H9 (cell line): ENCODE measurements around the gene MUC21. TPM values are rescaled to one million over a fixed set of nuclear protein-coding genes. Genes with fewer than 3 reads are reported as not detected.

ENCODE experiments used
- DNase-seq: peaks from one replicate; pipeline ENCODE4 v3.0.0-alpha.2; 2017
- H2AFZ ChIP-seq: one replicate; pipeline ENCODE4 v1.6.1; 2013; ENCODE audit warnings: mild to moderate bottlenecking, low read length, control low read depth, moderate library complexity
- H2AK5ac ChIP-seq: 2 replicates; pipeline ENCODE4 v1.6.1; 2013; ENCODE audit warnings: low read length, control low read depth, mixed read lengths; ENCODE audit not compliant: insufficient read length
- H2BK120ac ChIP-seq: one replicate; pipeline ENCODE4 v1.6.1; 2013; ENCODE audit warnings: low read depth, mild to moderate bottlenecking, low read length, control low read depth, inconsistent platforms; ENCODE audit not compliant: poor library complexity, severe bottlenecking
- H2BK12ac ChIP-seq: 2 replicates; pipeline ENCODE4 v1.6.1; 2013; ENCODE audit warnings: low read length, control low read depth, mixed read lengths, low read depth; ENCODE audit not compliant: insufficient read length
- H2BK15ac ChIP-seq: 2 replicates; pipeline ENCODE4 v1.6.1; 2013; ENCODE audit warnings: low read depth, low read length, control low read depth
- H2BK20ac ChIP-seq: one replicate; pipeline ENCODE4 v1.6.1; 2013; ENCODE audit warnings: low read depth, mild to moderate bottlenecking, low read length, control low read depth, inconsistent platforms; ENCODE audit not compliant: poor library complexity, severe bottlenecking
- H2BK5ac ChIP-seq: 2 replicates; pipeline ENCODE4 v1.6.1; 2013; ENCODE audit warnings: low read length, control low read depth, mixed read lengths; ENCODE audit not compliant: insufficient read length
- H3K14ac ChIP-seq: 2 replicates; pipeline ENCODE4 v1.6.1; 2013; ENCODE audit warnings: low read length, control low read depth; ENCODE audit not compliant: insufficient read depth
- H3K18ac ChIP-seq: 2 replicates; pipeline ENCODE4 v1.6.1; 2013; ENCODE audit warnings: low read depth, mild to moderate bottlenecking, mixed read lengths, low read length, control low read depth; ENCODE audit not compliant: insufficient read length
- H3K23ac ChIP-seq: 2 replicates; pipeline ENCODE4 v1.6.1; 2013; ENCODE audit warnings: low read length, control low read depth, mixed read lengths, low read depth; ENCODE audit not compliant: insufficient read length
- H3K23me2 ChIP-seq: 2 replicates; pipeline ENCODE4 v1.6.1; 2013; ENCODE audit warnings: low read depth, mild to moderate bottlenecking, mixed read lengths, low read length, control low read depth; ENCODE audit not compliant: insufficient read length, poor library complexity, severe bottlenecking
- H3K27ac ChIP-seq: 2 replicates; pipeline ENCODE4 v1.5.1; 2013; ENCODE audit warnings: low read length, control low read depth, mixed read lengths, low read depth; ENCODE audit not compliant: insufficient read length
- H3K27me3 ChIP-seq: 2 replicates; pipeline ENCODE4 v1.6.1; 2013; ENCODE audit warnings: low read length, control low read depth, inconsistent platforms; ENCODE audit not compliant: insufficient read depth
- H3K4ac ChIP-seq: 2 replicates; pipeline ENCODE4 v1.6.1; 2013; ENCODE audit warnings: low read depth, mild to moderate bottlenecking, control low read depth, inconsistent platforms, low read length, moderate library complexity
- H3K4me1 ChIP-seq: 2 replicates; pipeline ENCODE4 v1.6.1; 2013; ENCODE audit warnings: low read length, control low read depth, inconsistent platforms; ENCODE audit not compliant: insufficient read depth
- H3K4me2 ChIP-seq: 2 replicates; pipeline ENCODE4 v1.6.1; 2013; ENCODE audit warnings: low read length, control low read depth, mixed read lengths; ENCODE audit not compliant: insufficient read length, insufficient read depth
- H3K56ac ChIP-seq: 2 replicates; pipeline ENCODE4 v1.6.1; 2013; ENCODE audit warnings: low read depth, mild to moderate bottlenecking, mixed read lengths, low read length, control low read depth; ENCODE audit not compliant: insufficient read length
- H3K79me1 ChIP-seq: 2 replicates; pipeline ENCODE4 v1.6.1; 2013; ENCODE audit warnings: low read depth, mild to moderate bottlenecking, moderate library complexity, low read length, control low read depth, inconsistent platforms; ENCODE audit not compliant: insufficient read depth, poor library complexity, severe bottlenecking
- H3K79me2 ChIP-seq: 2 replicates; pipeline ENCODE4 v1.6.1; 2013; ENCODE audit warnings: low read length, control low read depth, inconsistent platforms; ENCODE audit not compliant: insufficient read depth
- H3K9ac ChIP-seq: 2 replicates; pipeline ENCODE4 v1.6.1; 2013; ENCODE audit warnings: low read length, control low read depth, mixed read lengths; ENCODE audit not compliant: insufficient read length; ENCODE audit errors: extremely low read depth
- H3K9me3 ChIP-seq: one replicate; pipeline ENCODE4 v1.6.1; 2013; ENCODE audit warnings: low read depth, low read length, inconsistent platforms; ENCODE audit not compliant: control insufficient read depth
- H3T11ph ChIP-seq: one replicate; pipeline ENCODE4 v1.6.1; 2013; ENCODE audit warnings: mild to moderate bottlenecking, low read length, control low read depth, inconsistent platforms
- H4K20me1 ChIP-seq: one replicate; pipeline ENCODE4 v1.6.1; 2013; ENCODE audit not compliant: control insufficient read depth, insufficient read length, insufficient read depth
- H4K5ac ChIP-seq: 2 replicates; pipeline ENCODE4 v1.6.1; 2013; ENCODE audit warnings: low read depth, mild to moderate bottlenecking, mixed read lengths, low read length, control low read depth; ENCODE audit not compliant: insufficient read length
- H4K8ac ChIP-seq: replicated peaks from 2 replicates; pipeline ENCODE4 v1.6.1; 2013; ENCODE audit warnings: low read length, control low read depth, mixed read lengths, low read depth; ENCODE audit not compliant: insufficient read length
- H4K91ac ChIP-seq: 2 replicates; pipeline ENCODE4 v1.6.1; 2013; ENCODE audit warnings: low read depth, mild to moderate bottlenecking, moderate library complexity, mixed read lengths, low read length, control low read depth; ENCODE audit not compliant: insufficient read length
- H3K27ac Mint-ChIP-seq, 3 experiments: 2 replicates in 2 of 3; 3 replicates in 1 of 3; pipeline ENCODE4 v1.8.0; 2020 to 2021; ENCODE audit warnings: mixed read lengths in 3 of 3, mild to moderate bottlenecking in 1 of 3, moderate library complexity in 1 of 3
- H3K27me3 Mint-ChIP-seq: 2 replicates; pipeline ENCODE4 v1.8.0; 2021; ENCODE audit warnings: low read depth, mild to moderate bottlenecking, moderate library complexity, mixed read lengths
- H3K36me3 Mint-ChIP-seq, 3 experiments: 2 replicates in 2 of 3; 3 replicates in 1 of 3; pipeline ENCODE4 v1.8.0; 2020 to 2021; ENCODE audit warnings: low read depth in 3 of 3, mixed read lengths in 3 of 3; ENCODE audit not compliant: insufficient read depth in 1 of 3
- H3K4me1 Mint-ChIP-seq, 2 experiments: 2 replicates each; pipeline ENCODE4 v1.8.0; 2020; ENCODE audit warnings: mixed read lengths in 2 of 2
- H3K4me3 Mint-ChIP-seq, 2 experiments: 2 replicates in 1 of 2; 3 replicates in 1 of 2; pipeline ENCODE4 v1.8.0; 2020 to 2021; ENCODE audit warnings: mild to moderate bottlenecking in 2 of 2, mixed read lengths in 2 of 2, moderate library complexity in 1 of 2
- H3K9me3 Mint-ChIP-seq, 2 experiments: 2 replicates in 1 of 2; 3 replicates in 1 of 2; pipeline ENCODE4 v1.8.0; 2020; ENCODE audit warnings: mild to moderate bottlenecking in 2 of 2, mixed read lengths in 2 of 2, moderate library complexity in 1 of 2
- WGBS: extraction: QIAGEN DNeasy Blood & Tissue Kit; methylation state at CpG from one replicate; pipeline ENCODE4 v1.1.7; 2013; ENCODE audit warnings: missing lambda C conversion rate, low lambda C conversion rate, mixed read lengths; ENCODE audit not compliant: insufficient read length; ENCODE audit errors: extremely low coverage; 5-methylcytosine and 5-hydroxymethylcytosine counted together
- total RNA-seq: library from RNA; stranded (reverse); gene quantifications from 2 replicates; pipeline ENCODE4 v1.2.1, GENCODE V29; 2021
- TF ChIP-seq, protein P1 (sequence below): fragments of 200-600 bp; sonication (generic); conservative IDR thresholded peaks from 3 replicates; pipeline ENCODE4 v1.8.0; 2021; ENCODE audit warnings: antibody characterized with exemption, mild to moderate bottlenecking

The MUC21 gene
- total RNA-seq, 1 experiment from 2014 or later: not detected

DNA sequence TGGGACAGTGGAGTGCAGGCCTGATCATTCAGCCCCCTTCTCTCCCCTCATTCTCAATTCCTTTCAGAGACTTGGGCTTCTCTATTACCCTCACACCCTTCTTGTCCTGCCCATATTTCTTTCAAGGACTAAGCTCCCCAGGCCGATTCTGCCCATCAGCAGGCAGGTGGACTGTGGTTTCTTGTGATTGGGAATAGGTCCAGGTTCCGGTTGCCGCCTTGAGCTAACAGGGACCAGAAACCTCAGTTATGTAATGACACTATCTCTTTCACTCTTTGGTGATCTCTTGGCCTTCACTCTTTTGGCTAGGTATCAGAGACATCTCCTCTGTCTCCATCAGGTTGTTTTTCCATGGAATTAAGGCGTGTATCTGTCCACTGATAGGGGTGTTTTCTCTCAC, 36.3 kb upstream of the MUC21 start:
- Histone ChIP-seq H2AK5ac (no peak overlapping the region), H4K5ac (no peak overlapping the region), H2AFZ (no peak overlapping the region), H3K23ac (no peak overlapping the region), H2BK15ac (no peak overlapping the region), H3K79me2 (no peaks in the 10 kb centered on the region), H3K4me2 (no peak overlapping the region), H2BK5ac (no peak overlapping the region), H4K8ac (no peak overlapping the region), H4K20me1 (no peaks in the 10 kb centered on the region), H3K79me1 (no peaks in the 10 kb centered on the region), H2BK120ac (no peak overlapping the region), H3K27ac (no peak overlapping the region), H2BK20ac (no peak overlapping the region), H3K9me3 (no peaks in the 10 kb centered on the region), H3T11ph (no peak overlapping the region), H3K27me3 (no peaks in the 10 kb centered on the region; the same call in 1 of the 2 replicates), H2BK12ac (no peak overlapping the region), H4K91ac (no peak overlapping the region), H3K14ac (no peak overlapping the region), H3K18ac (no peak overlapping the region), H3K4me1 (peaks cover under 1% of the 10 kb centered on the region; the same call in 1 of the 2 replicates), H3K23me2 (no peaks in the 10 kb centered on the region), H3K56ac (no peak overlapping the region), H3K4ac (no peak overlapping the region), H3K9ac (no peak overlapping the region)
- Mint-ChIP-seq H3K9me3 (peaks cover 0 to 8% of the 10 kb centered on the region in 2 experiments; a peak in 3 of 5 replicates), H3K27me3 (peaks cover 32% of the 10 kb centered on the region), H3K4me1 (peaks cover 15 to 19% of the 10 kb centered on the region in 2 experiments), H3K27ac (peak overlapping the region in 1 of 3 experiments; percentile 63; a peak in 1 of 7 replicates), H3K36me3 (no peaks in the 10 kb centered on the region; a peak in 1 of 7 replicates), H3K4me3 (no peak overlapping the region)
- DNase-seq: no peak
- WGBS: no CpG with 5 or more reads among the region's 4 CpGs
- TF ChIP-seq, protein P1, sequence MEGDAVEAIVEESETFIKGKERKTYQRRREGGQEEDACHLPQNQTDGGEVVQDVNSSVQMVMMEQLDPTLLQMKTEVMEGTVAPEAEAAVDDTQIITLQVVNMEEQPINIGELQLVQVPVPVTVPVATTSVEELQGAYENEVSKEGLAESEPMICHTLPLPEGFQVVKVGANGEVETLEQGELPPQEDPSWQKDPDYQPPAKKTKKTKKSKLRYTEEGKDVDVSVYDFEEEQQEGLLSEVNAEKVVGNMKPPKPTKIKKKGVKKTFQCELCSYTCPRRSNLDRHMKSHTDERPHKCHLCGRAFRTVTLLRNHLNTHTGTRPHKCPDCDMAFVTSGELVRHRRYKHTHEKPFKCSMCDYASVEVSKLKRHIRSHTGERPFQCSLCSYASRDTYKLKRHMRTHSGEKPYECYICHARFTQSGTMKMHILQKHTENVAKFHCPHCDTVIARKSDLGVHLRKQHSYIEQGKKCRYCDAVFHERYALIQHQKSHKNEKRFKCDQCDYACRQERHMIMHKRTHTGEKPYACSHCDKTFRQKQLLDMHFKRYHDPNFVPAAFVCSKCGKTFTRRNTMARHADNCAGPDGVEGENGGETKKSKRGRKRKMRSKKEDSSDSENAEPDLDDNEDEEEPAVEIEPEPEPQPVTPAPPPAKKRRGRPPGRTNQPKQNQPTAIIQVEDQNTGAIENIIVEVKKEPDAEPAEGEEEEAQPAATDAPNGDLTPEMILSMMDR: no peak
